Activated T-helper 1 cell treated with Interleukin-2 at 50 U/mL for 16 hours (primary cell): ENCODE results near the gene SPOCK1.

Experiments used
- DNase-seq: peaks from one replicate; pipeline ENCODE4 v3.0.0-alpha.2; 2020; ENCODE audit warnings: low read depth

The SPOCK1 gene

GRCh38 chr5:137070521-137070920 lies 428.6 kb downstream of the SPOCK1 start:
- no peak for DNase-seq

GRCh38 chr5:137069358-137069757 lies 429.8 kb downstream of the SPOCK1 start:
- DNase-seq: no peak

DNA sequence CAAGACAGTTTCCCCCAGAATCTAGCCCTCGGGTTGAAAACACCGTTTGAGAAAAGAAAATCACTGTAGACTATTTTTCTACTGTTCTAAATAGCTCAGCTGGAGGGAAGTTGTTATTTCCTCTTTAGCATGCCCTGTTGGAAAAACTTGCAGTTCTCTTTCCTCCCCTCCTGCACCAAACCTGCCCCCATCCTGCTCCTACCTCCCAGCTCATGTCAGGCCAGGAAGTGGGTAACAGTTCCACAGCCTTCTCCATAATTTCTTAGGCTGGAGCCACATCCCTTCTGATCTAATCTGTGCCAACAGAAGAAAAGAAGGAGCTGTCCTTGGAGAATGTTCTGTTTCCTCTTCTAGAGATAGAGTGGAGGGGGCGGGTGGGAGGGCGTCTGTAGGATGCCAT lies 437.7 kb downstream of the SPOCK1 start:
- DNase-seq: no peak

DNA sequence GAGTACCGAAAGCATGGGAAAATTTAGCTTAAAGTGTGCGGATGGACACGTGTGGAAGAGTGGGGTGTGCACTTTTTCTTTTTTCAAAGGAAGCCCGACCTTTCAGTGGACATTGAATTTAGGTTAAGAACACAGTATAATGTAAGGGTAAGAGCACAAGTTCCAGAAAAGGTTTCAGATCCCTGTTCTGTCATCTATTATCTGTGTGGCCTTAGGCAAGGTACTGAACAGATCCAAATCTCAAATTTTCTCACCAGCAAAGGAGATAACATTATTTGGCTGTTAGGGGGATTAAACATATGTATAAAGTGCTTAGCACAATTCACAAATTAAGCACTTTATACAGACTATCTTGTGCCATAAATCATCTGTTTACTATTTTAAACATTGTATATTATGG lies 441.0 kb downstream of the SPOCK1 start:
- no peak for DNase-seq

DNA sequence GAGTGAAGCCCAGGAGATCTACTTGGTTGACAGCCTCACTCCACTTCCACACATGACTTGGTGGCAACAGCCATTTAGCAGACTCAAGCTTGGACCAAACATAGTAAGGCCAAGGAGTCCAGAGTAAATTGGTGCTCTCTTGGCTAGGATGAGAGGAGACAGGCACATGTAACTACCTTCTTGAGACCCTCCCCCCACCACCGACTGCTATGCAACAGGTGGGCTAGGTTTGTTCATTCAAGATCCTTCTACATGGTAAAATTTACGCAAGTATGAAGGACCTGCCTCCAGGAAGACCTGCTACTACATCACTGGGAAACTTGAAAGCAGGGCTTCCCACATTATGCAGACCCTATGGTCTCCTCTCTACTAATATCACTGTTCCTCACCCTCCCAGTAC lies 442.4 kb downstream of the SPOCK1 start:
- no peak for DNase-seq

GRCh38 chr5:137055271-137055872 lies 443.8 kb downstream of the SPOCK1 start:
- no peak for DNase-seq

DNA sequence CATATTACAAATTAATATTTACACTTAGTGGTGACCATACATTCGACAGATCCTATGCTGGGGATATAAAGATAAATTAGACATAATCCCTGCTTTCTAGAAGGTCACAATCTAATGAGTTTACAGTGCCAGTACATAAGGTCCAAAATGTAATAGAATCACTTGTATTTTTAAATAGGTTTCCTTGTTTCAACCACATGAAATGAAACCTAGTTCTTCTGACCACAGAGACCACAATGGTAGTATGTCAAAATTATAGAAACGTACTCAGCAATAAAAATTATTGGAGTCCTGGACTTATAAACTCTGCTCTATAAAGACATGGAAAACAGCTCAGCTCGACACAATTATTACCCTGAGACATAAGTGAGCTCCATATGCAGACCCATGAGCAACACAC lies 444.3 kb downstream of the SPOCK1 start:
- no peak for DNase-seq

GRCh38 chr5:137054335-137054734 lies 444.8 kb downstream of the SPOCK1 start:
- DNase-seq: no peak

DNA sequence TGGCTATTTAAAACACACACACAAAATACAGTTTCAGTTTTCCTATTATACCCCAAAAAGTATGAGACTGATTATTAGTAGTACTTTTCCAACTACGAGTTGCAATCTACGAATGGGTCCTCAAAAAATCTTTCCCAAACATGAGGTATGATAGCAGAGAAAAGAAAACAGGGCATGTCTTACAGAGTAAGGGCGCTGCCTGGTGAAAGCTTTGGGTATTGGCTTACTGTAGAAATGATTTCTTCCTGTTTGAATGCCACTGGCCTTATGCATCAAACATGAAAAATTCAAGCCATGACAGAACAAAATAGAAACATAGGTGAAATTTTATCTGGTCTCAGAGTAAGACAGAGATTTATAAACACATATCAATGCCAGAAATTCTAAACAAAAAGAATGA lies 448.0 kb downstream of the SPOCK1 start:
- no peak for DNase-seq

DNA sequence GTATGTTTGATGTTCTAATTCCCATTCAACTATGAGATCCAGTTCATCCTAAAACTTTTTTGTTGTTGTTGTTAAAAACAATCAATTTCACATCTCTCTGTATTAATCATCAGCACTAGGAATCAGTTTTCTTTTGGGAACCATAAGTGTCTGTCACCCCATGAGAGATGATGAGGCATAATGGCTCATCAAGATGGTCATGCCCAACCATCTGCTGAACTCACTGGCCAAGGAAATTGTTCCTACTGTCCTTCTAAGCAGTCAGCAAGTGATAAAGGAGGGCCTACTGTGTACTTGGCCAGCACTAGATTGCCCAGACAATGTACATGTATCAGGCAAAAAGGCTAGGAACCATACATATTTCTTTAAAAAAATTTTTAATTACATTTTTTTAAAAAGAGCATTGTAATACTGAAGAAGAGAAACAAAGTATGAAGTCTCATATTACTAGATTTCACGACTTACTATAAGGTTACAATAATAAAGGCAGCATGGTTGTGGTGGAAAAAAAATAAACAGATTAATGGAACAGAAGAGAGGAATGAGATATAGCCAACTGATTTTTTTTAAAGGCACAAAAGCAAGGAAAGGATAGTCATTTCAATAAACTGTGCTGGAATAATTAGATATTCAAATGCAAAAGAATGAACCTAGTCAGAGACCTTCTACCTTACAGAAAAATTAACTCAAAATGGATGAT lies 458.3 kb downstream of the SPOCK1 start:
- no peak for DNase-seq

DNA sequence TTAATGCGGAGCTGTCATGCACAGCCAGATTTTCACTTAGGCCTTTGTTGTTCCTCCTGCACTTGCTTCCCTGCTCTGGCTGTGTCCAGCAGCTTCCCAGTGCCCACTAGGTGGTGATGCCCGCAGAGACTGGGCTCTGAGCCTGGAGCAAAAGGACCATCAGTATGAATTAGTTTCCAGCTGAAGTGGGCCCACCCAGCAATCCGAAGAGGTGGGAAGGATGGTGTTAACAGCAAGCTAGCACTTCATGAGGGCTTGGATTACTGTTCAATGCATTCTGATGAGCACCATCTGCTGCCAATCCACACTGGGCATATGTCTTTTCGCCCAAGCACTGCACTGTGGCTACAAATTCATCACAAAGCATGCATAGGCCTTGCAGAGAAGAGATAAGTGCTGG lies 459.1 kb downstream of the SPOCK1 start:
- DNase-seq: no peak

DNA sequence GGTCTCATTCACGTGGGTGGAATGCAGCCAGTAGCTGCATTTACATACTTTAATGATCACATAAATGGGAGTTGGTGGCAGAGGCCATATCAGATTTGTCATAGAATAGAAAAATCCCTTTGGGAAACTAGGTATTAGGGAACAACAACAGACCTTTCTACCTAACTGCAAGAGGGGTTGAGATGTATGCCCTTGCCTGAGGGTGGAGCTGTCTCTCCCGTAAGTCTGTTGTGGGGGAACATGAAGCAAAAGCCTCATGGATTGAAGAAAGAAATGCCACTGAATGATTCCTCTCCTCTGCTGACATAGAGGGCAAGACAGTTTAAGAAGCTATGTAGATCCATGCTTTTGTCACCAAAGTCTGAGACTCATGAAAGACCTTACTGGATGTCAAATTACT lies 461.3 kb downstream of the SPOCK1 start:
- no peak for DNase-seq

GRCh38 chr5:137036640-137037039 lies 462.5 kb downstream of the SPOCK1 start:
- DNase-seq: no peak

GRCh38 chr5:137035480-137035878 lies 463.6 kb downstream of the SPOCK1 start:
- no peak for DNase-seq

DNA sequence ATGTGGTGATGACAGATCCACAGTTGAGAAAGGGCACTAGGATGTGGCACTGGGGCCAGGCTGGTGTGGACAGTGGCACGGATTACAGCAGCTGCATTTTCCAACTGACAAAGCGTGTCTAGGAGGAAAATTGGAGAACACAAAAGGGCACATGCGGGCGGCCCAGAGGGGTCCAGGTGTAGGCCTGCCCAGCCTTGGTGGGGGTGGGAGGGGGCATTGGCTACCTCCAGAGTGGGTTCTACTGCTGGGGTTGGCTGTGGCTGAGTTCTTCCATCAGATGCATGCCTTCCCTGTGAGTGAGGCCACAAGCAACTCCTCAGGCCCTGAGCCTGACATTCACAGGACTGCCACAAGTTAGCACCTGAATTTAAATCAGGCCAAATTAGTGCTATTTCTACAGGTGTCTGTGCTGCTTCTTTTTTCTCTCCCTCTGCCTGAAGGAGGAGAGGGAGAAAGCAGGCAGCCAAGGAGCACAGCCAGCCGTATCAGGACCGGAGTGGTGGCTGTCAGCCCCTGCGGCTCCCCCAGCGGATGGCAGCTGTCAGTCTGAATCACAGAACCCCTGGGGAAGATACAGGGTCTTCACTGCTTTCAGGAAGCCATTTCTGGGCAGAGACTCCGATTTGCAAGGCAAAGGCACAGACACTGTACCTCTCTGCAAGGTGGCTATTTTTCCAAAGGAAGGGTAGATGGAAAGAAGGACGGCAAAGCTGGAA lies 464.2 kb downstream of the SPOCK1 start:
- no peak for DNase-seq

DNA sequence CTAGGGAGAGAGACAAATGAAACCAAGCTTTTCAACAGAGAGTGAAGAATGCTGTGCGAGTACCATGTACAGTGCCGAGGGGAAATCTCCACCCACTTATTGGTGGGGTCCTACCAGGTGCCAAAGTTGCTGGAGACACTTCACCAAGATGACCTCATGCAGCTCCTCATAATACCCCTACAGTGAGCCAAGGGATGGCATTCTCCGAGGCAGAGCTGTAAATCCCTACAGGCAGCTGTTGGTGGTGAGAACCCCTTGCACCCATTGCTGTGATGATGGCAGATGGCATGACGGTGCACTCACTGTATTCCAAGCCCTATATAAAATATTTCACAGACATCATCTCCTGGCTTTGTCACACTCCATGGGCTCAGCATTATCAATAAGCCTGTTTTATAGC lies 464.9 kb downstream of the SPOCK1 start:
- DNase-seq: no peak

DNA sequence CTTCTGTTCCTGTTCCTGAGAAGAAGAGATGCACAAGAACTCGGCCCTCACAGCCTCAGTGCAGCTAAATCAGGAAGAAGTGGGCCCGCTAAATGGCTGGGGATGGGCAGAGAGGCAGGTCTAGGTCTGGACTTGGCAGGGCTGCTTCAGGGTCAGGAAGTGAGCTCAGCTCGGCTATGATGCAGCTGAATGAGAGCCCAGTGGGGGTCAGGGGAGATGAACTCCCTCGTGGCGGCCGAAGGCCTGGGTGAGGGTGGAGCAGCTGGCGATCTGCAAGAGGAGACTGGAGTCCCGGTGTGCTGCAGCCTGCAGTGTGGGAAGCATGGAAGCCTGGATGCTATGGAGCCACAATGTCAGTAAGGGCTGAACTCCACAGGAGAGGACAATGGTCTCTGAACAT lies 466.2 kb downstream of the SPOCK1 start:
- no peak for DNase-seq

DNA sequence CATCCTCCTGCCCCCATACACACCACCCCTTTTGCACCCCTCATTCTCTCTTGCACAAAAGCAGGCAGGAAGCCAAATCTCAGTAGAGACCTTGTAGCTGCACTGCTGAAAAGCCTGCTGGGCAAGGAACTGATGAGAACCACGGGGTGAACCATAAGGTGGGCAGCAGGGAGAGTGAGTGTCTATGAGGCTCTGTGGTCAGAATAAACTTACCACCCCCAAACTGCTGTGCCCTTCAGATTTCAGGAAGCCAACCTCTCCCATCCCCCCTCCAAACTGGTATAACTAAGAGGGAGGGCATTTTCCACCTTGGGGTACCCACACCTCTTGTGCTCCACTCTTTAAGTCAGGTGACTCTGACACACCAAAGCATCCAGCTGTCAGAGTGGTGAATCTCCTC lies 471.4 kb downstream of the SPOCK1 start:
- no peak for DNase-seq

DNA sequence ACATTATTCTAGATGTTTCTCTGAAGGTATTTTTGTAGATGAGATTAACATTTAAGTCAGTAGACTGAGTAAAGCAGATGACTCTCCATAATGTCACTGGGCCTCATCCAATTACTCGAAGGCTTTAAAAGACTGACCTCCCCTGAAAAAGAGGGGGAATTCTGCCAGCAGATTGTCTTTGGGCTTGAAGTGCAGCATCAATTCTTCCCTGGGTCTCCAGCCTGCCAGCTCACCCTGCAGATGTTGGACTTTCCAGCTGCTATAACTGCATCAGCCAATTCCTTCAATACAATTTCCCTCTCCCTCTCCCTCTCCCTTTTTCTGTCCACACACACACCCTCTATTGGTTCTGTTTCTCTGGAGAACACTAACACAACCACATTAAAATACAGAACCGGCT lies 472.8 kb downstream of the SPOCK1 start:
- DNase-seq: no peak

GRCh38 chr5:137024044-137024443 lies 475.1 kb downstream of the SPOCK1 start:
- no peak for DNase-seq

DNA sequence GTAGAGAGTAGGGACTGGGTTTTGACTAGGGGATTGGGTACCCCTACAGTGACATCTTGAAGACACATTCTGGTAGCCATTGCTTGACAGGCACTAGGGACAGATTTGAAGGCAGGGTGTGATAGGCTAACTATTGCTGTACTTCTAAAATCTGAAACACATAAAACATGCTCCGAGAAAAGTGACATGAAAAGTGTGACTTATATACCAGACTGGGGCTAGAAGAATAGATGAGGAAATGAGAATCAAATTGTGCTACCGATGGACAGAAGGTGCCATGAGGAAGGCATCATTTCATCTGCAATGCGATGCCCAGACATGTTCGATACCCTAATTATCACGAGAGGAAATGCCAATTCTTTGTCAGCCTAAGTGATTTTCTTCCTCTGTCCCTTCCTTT lies 475.8 kb downstream of the SPOCK1 start:
- no peak for DNase-seq

DNA sequence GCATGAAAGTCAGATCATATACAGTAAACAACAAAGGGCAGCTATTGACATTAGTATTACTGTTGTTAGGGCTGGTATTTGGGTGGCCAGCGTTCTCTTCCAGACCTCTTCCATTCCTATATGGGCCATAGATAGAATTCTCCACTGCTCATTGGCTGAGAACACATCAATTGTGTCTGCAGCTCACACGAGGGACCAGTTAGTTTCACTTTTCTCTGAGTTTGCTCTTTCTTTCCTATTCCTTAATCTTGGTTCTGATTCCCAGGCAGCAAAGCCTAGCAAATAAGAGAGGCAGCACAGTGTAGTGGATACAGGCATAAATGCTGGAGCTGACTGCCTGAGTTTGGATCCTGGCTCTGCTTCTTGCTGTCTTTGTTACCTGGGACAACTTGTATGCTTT lies 476.4 kb downstream of the SPOCK1 start:
- DNase-seq: no peak

GRCh38 chr5:137022043-137022442 lies 477.1 kb downstream of the SPOCK1 start:
- no peak for DNase-seq

GRCh38 chr5:137019229-137019628 lies 479.9 kb downstream of the SPOCK1 start:
- no peak for DNase-seq
